Keratinocyte (primary cell): Measurements from ENCODE around the gene DNAJB14. TPM values are rescaled to one million over a fixed set of nuclear protein-coding genes. Genes with fewer than 3 reads are reported as not detected.

Experiments
- DNase-seq: peaks from one replicate; pipeline ENCODE4 v3.0.0-alpha.2; 2011; ENCODE audit warnings: low read depth, missing footprints, low spot score
- FAIRE-seq: peaks from 2 replicates; lab custom pipeline; 2011; peaks lifted over from hg19 to GRCh38; lab: Jason Lieb, UNC
- H2AFZ ChIP-seq: 2 replicates; pipeline ENCODE4 v1.6.0; 2012; ENCODE audit warnings: low read length, control low read depth, inconsistent platforms; ENCODE audit not compliant: control insufficient read depth
- H3K27ac ChIP-seq: 2 replicates; pipeline ENCODE4 v1.5.1; 2011; ENCODE audit warnings: low read length; ENCODE audit not compliant: control insufficient read depth, insufficient read depth
- H3K27me3 ChIP-seq: 3 replicates; pipeline ENCODE4 v1.6.0; 2011; ENCODE audit warnings: low read length; ENCODE audit not compliant: control insufficient read depth, insufficient read depth; ENCODE audit errors: extremely low read depth
- H3K36me3 ChIP-seq, 2 experiments: 2 replicates in 1 of 2; 3 replicates in 1 of 2; pipeline ENCODE4 v1.5.1; 2011; ENCODE audit warnings: low read length in 2 of 2, mild to moderate bottlenecking in 1 of 2; ENCODE audit not compliant: control insufficient read depth in 2 of 2, insufficient read depth in 2 of 2; ENCODE audit errors: extremely low read depth in 1 of 2
- H3K4me1 ChIP-seq: 3 replicates; pipeline ENCODE4 v1.5.1; 2011; ENCODE audit warnings: low read length; ENCODE audit not compliant: control insufficient read depth, insufficient read depth; ENCODE audit errors: extremely low read depth
- H3K4me2 ChIP-seq: 3 replicates; pipeline ENCODE4 v1.6.0; 2011; ENCODE audit warnings: low read depth, low read length; ENCODE audit not compliant: control insufficient read depth, insufficient read depth; ENCODE audit errors: extremely low read depth
- H3K4me3 ChIP-seq, 3 experiments: fragments of 200-600 bp in 1 of 3; sonication (generic) in 1 of 3; 2 replicates in 2 of 3; 3 replicates in 1 of 3; pipeline ENCODE4 v1.5.1; 2011 to 2016; ENCODE audit warnings: low read length in 3 of 3, mild to moderate bottlenecking in 3 of 3, control low read depth in 2 of 3, inconsistent platforms in 1 of 3, low read depth in 1 of 3, mixed read lengths in 1 of 3, mixed run types in 1 of 3, moderate library complexity in 1 of 3; ENCODE audit not compliant: control insufficient read depth in 2 of 3, insufficient read depth in 2 of 3; ENCODE audit errors: extremely low read depth in 1 of 3
- H3K79me2 ChIP-seq: 2 replicates; pipeline ENCODE4 v1.6.0; 2012; ENCODE audit warnings: low read length; ENCODE audit not compliant: control insufficient read depth, insufficient read depth
- H3K9ac ChIP-seq: 3 replicates; pipeline ENCODE4 v1.6.0; 2011; ENCODE audit warnings: low read length; ENCODE audit not compliant: control insufficient read depth, insufficient read depth; ENCODE audit errors: extremely low read depth
- H3K9me1 ChIP-seq: 3 replicates; pipeline ENCODE4 v1.6.0; 2011; ENCODE audit warnings: low read length; ENCODE audit not compliant: control insufficient read depth, insufficient read depth; ENCODE audit errors: extremely low read depth
- H3K9me3 ChIP-seq: 2 replicates; pipeline ENCODE4 v1.5.1; 2012; ENCODE audit warnings: low read depth, low read length; ENCODE audit not compliant: control insufficient read depth
- H4K20me1 ChIP-seq: 3 replicates; pipeline ENCODE4 v1.6.0; 2011; ENCODE audit warnings: low read length; ENCODE audit not compliant: control insufficient read depth, insufficient read depth; ENCODE audit errors: extremely low read depth
- CTCF ChIP-seq, 3 experiments: IDR thresholded peaks in 1 of 3; conservative IDR thresholded peaks in 1 of 3; optimal IDR thresholded peaks in 1 of 3; 2 replicates in 2 of 3; 3 replicates in 1 of 3; pipeline versions ENCODE3 to v1.5.1; 2011; ENCODE audit warnings: low read length in 3 of 3, mild to moderate bottlenecking in 3 of 3, moderate library complexity in 2 of 3, control low read depth in 1 of 3, inconsistent platforms in 1 of 3; ENCODE audit not compliant: insufficient read depth in 2 of 3; ENCODE audit errors: extremely low read depth in 1 of 3
- EZH2 ChIP-seq: IDR thresholded peaks from one replicate; pipeline ENCODE4 v1.6.1; 2012; ENCODE audit warnings: inconsistent platforms, mild to moderate bottlenecking, low read length, moderate library complexity
- dilution Hi-C: fragments of 300-500 bp; cut with MboI; formaldehyde crosslinking; loops from one replicate; pipeline ENCODE4 v1.7.0; 2020; ENCODE audit warnings: low sequenced_read_pairs; ENCODE audit not compliant: extremely low pct_ligation_motif_present
- polyA plus RNA-seq, 5 experiments: library from polyadenylated mRNA; depleted of rRNA in 3 of 5; stranded (reverse) in 3 of 5; stranded (forward) in 1 of 5; unstranded in 1 of 5; fragments of >200 nt; gene quantifications; 1 replicate in 1 of 5; 2 replicates in 3 of 5; 3 replicates in 1 of 5; pipeline versions ENCODE4 v1.2.1 to v1.2.3, GENCODE V29; 2011 to 2012; ENCODE audit warnings: missing spikeins in 2 of 5, low read depth in 1 of 5, low replicate concordance in 1 of 5

Gene DNAJB14
- polyA plus RNA-seq, 1 donor (not counting 4 experiments of a cell fraction or from before 2014, with no cell fraction given): 17.9 TPM

- DNase-seq (no peak), FAIRE-seq (no peak)
- Histone ChIP-seq H3K9me3 (no peaks in the 10 kb centered on the region), H3K27ac (no peak overlapping the region), H3K9me1 (no peaks in the 10 kb centered on the region), H3K4me2 (no peak overlapping the region), H3K4me1 (no peaks in the 10 kb centered on the region), H3K9ac (no peak overlapping the region), H3K36me3 (peaks cover 8 to 9% of the 10 kb centered on the region in 2 experiments), H3K4me3 (no peak overlapping the region), H4K20me1 (no peaks in the 10 kb centered on the region), H3K79me2 (peaks cover 39% of the 10 kb centered on the region), H2AFZ (no peak overlapping the region), H3K27me3 (no peaks in the 10 kb centered on the region)
- no peak for TF ChIP-seq CTCF (optimal IDR thresholded peaks at IDR 0.05 in 1 of 3, IDR thresholded peaks at IDR 0.05 in 1 of 3, conservative IDR thresholded peaks at IDR 0.05 in 1 of 3; ENCODE audit: extremely low read depth in 1 of 3, insufficient read depth in 2 of 3, low read length in 3 of 3)
- dilution Hi-C loops: no loop called here
Observed at GRCh38 chr4:99927566-99927965, 18.9 kb downstream of the DNAJB14 start.

- FAIRE-seq (no peak), DNase-seq (no peak)
- peaks cover 9 to 10% of the 10 kb centered on the region in 2 experiments for H3K36me3 ChIP-seq
- dilution Hi-C loops: no loop called here
- no peak overlapping the region for H3K27ac ChIP-seq
- H2AFZ ChIP-seq: no peak overlapping the region
- H3K27me3 ChIP-seq: no peaks in the 10 kb centered on the region
- H3K4me1 ChIP-seq: no peaks in the 10 kb centered on the region
- H3K4me2 ChIP-seq: no peak overlapping the region
- H3K9me3 ChIP-seq: no peaks in the 10 kb centered on the region
- H4K20me1 ChIP-seq: no peaks in the 10 kb centered on the region
- TF ChIP-seq EZH2 (no peak), CTCF (optimal IDR thresholded peaks at IDR 0.05 in 1 of 3, IDR thresholded peaks at IDR 0.05 in 1 of 3, conservative IDR thresholded peaks at IDR 0.05 in 1 of 3; ENCODE audit: extremely low read depth in 1 of 3, insufficient read depth in 2 of 3, low read length in 3 of 3) (no peak)
- no peak overlapping the region for H3K4me3 ChIP-seq
- no peak overlapping the region for H3K9ac ChIP-seq
- no peaks in the 10 kb centered on the region for H3K9me1 ChIP-seq
- peaks cover 3% of the 10 kb centered on the region for H3K79me2 ChIP-seq
Observed at GRCh38 chr4:99921174-99921573, 25.2 kb downstream of the DNAJB14 start.
